H9 (cell line): ENCODE measurements around the gene CCDC194. TPM values are rescaled to one million over a fixed set of nuclear protein-coding genes. Genes with fewer than 3 reads are reported as not detected.

ENCODE experiments used
- DNase-seq: peaks from one replicate; pipeline ENCODE4 v3.0.0-alpha.2; 2017
- H2AFZ ChIP-seq: one replicate; pipeline ENCODE4 v1.6.1; 2013; ENCODE audit warnings: mild to moderate bottlenecking, low read length, control low read depth, moderate library complexity
- H2AK5ac ChIP-seq: 2 replicates; pipeline ENCODE4 v1.6.1; 2013; ENCODE audit warnings: low read length, control low read depth, mixed read lengths; ENCODE audit not compliant: insufficient read length
- H2BK120ac ChIP-seq: one replicate; pipeline ENCODE4 v1.6.1; 2013; ENCODE audit warnings: low read depth, mild to moderate bottlenecking, low read length, control low read depth, inconsistent platforms; ENCODE audit not compliant: poor library complexity, severe bottlenecking
- H2BK12ac ChIP-seq: 2 replicates; pipeline ENCODE4 v1.6.1; 2013; ENCODE audit warnings: low read length, control low read depth, mixed read lengths, low read depth; ENCODE audit not compliant: insufficient read length
- H2BK15ac ChIP-seq: 2 replicates; pipeline ENCODE4 v1.6.1; 2013; ENCODE audit warnings: low read depth, low read length, control low read depth
- H2BK20ac ChIP-seq: one replicate; pipeline ENCODE4 v1.6.1; 2013; ENCODE audit warnings: low read depth, mild to moderate bottlenecking, low read length, control low read depth, inconsistent platforms; ENCODE audit not compliant: poor library complexity, severe bottlenecking
- H2BK5ac ChIP-seq: 2 replicates; pipeline ENCODE4 v1.6.1; 2013; ENCODE audit warnings: low read length, control low read depth, mixed read lengths; ENCODE audit not compliant: insufficient read length
- H3K14ac ChIP-seq: 2 replicates; pipeline ENCODE4 v1.6.1; 2013; ENCODE audit warnings: low read length, control low read depth; ENCODE audit not compliant: insufficient read depth
- H3K18ac ChIP-seq: 2 replicates; pipeline ENCODE4 v1.6.1; 2013; ENCODE audit warnings: low read depth, mild to moderate bottlenecking, mixed read lengths, low read length, control low read depth; ENCODE audit not compliant: insufficient read length
- H3K23ac ChIP-seq: 2 replicates; pipeline ENCODE4 v1.6.1; 2013; ENCODE audit warnings: low read length, control low read depth, mixed read lengths, low read depth; ENCODE audit not compliant: insufficient read length
- H3K23me2 ChIP-seq: 2 replicates; pipeline ENCODE4 v1.6.1; 2013; ENCODE audit warnings: low read depth, mild to moderate bottlenecking, mixed read lengths, low read length, control low read depth; ENCODE audit not compliant: insufficient read length, poor library complexity, severe bottlenecking
- H3K27ac ChIP-seq: 2 replicates; pipeline ENCODE4 v1.5.1; 2013; ENCODE audit warnings: low read length, control low read depth, mixed read lengths, low read depth; ENCODE audit not compliant: insufficient read length
- H3K27me3 ChIP-seq: 2 replicates; pipeline ENCODE4 v1.6.1; 2013; ENCODE audit warnings: low read length, control low read depth, inconsistent platforms; ENCODE audit not compliant: insufficient read depth
- H3K4ac ChIP-seq: 2 replicates; pipeline ENCODE4 v1.6.1; 2013; ENCODE audit warnings: low read depth, mild to moderate bottlenecking, control low read depth, inconsistent platforms, low read length, moderate library complexity
- H3K4me1 ChIP-seq: 2 replicates; pipeline ENCODE4 v1.6.1; 2013; ENCODE audit warnings: low read length, control low read depth, inconsistent platforms; ENCODE audit not compliant: insufficient read depth
- H3K4me2 ChIP-seq: 2 replicates; pipeline ENCODE4 v1.6.1; 2013; ENCODE audit warnings: low read length, control low read depth, mixed read lengths; ENCODE audit not compliant: insufficient read length, insufficient read depth
- H3K56ac ChIP-seq: 2 replicates; pipeline ENCODE4 v1.6.1; 2013; ENCODE audit warnings: low read depth, mild to moderate bottlenecking, mixed read lengths, low read length, control low read depth; ENCODE audit not compliant: insufficient read length
- H3K79me1 ChIP-seq: 2 replicates; pipeline ENCODE4 v1.6.1; 2013; ENCODE audit warnings: low read depth, mild to moderate bottlenecking, moderate library complexity, low read length, control low read depth, inconsistent platforms; ENCODE audit not compliant: insufficient read depth, poor library complexity, severe bottlenecking
- H3K79me2 ChIP-seq: 2 replicates; pipeline ENCODE4 v1.6.1; 2013; ENCODE audit warnings: low read length, control low read depth, inconsistent platforms; ENCODE audit not compliant: insufficient read depth
- H3K9ac ChIP-seq: 2 replicates; pipeline ENCODE4 v1.6.1; 2013; ENCODE audit warnings: low read length, control low read depth, mixed read lengths; ENCODE audit not compliant: insufficient read length; ENCODE audit errors: extremely low read depth
- H3K9me3 ChIP-seq: one replicate; pipeline ENCODE4 v1.6.1; 2013; ENCODE audit warnings: low read depth, low read length, inconsistent platforms; ENCODE audit not compliant: control insufficient read depth
- H3T11ph ChIP-seq: one replicate; pipeline ENCODE4 v1.6.1; 2013; ENCODE audit warnings: mild to moderate bottlenecking, low read length, control low read depth, inconsistent platforms
- H4K20me1 ChIP-seq: one replicate; pipeline ENCODE4 v1.6.1; 2013; ENCODE audit not compliant: control insufficient read depth, insufficient read length, insufficient read depth
- H4K5ac ChIP-seq: 2 replicates; pipeline ENCODE4 v1.6.1; 2013; ENCODE audit warnings: low read depth, mild to moderate bottlenecking, mixed read lengths, low read length, control low read depth; ENCODE audit not compliant: insufficient read length
- H4K8ac ChIP-seq: replicated peaks from 2 replicates; pipeline ENCODE4 v1.6.1; 2013; ENCODE audit warnings: low read length, control low read depth, mixed read lengths, low read depth; ENCODE audit not compliant: insufficient read length
- H4K91ac ChIP-seq: 2 replicates; pipeline ENCODE4 v1.6.1; 2013; ENCODE audit warnings: low read depth, mild to moderate bottlenecking, moderate library complexity, mixed read lengths, low read length, control low read depth; ENCODE audit not compliant: insufficient read length
- H3K27ac Mint-ChIP-seq, 3 experiments: 2 replicates in 2 of 3; 3 replicates in 1 of 3; pipeline ENCODE4 v1.8.0; 2020 to 2021; ENCODE audit warnings: mixed read lengths in 3 of 3, mild to moderate bottlenecking in 1 of 3, moderate library complexity in 1 of 3
- H3K27me3 Mint-ChIP-seq: 2 replicates; pipeline ENCODE4 v1.8.0; 2021; ENCODE audit warnings: low read depth, mild to moderate bottlenecking, moderate library complexity, mixed read lengths
- H3K36me3 Mint-ChIP-seq, 3 experiments: 2 replicates in 2 of 3; 3 replicates in 1 of 3; pipeline ENCODE4 v1.8.0; 2020 to 2021; ENCODE audit warnings: low read depth in 3 of 3, mixed read lengths in 3 of 3; ENCODE audit not compliant: insufficient read depth in 1 of 3
- H3K4me1 Mint-ChIP-seq, 2 experiments: 2 replicates each; pipeline ENCODE4 v1.8.0; 2020; ENCODE audit warnings: mixed read lengths in 2 of 2
- H3K4me3 Mint-ChIP-seq, 2 experiments: 2 replicates in 1 of 2; 3 replicates in 1 of 2; pipeline ENCODE4 v1.8.0; 2020 to 2021; ENCODE audit warnings: mild to moderate bottlenecking in 2 of 2, mixed read lengths in 2 of 2, moderate library complexity in 1 of 2
- H3K9me3 Mint-ChIP-seq, 2 experiments: 2 replicates in 1 of 2; 3 replicates in 1 of 2; pipeline ENCODE4 v1.8.0; 2020; ENCODE audit warnings: mild to moderate bottlenecking in 2 of 2, mixed read lengths in 2 of 2, moderate library complexity in 1 of 2
- CTCF ChIP-seq: fragments of 200-600 bp; sonication (generic); conservative IDR thresholded peaks from 3 replicates; pipeline ENCODE4 v1.8.0; 2021; ENCODE audit warnings: antibody characterized with exemption, mild to moderate bottlenecking
- WGBS: extraction: QIAGEN DNeasy Blood & Tissue Kit; methylation state at CpG from one replicate; pipeline ENCODE4 v1.1.7; 2013; ENCODE audit warnings: missing lambda C conversion rate, low lambda C conversion rate, mixed read lengths; ENCODE audit not compliant: insufficient read length; ENCODE audit errors: extremely low coverage; 5-methylcytosine and 5-hydroxymethylcytosine counted together
- total RNA-seq: library from RNA; stranded (reverse); gene quantifications from 2 replicates; pipeline ENCODE4 v1.2.1, GENCODE V29; 2021

CCDC194 gene
- total RNA-seq, 1 experiment from 2014 or later = 0.68 TPM

- Mint-ChIP-seq H3K4me1 (peaks cover 13 to 14% of the 10 kb centered on the region in 2 experiments), H3K4me3 (no peak overlapping the region; a peak in 1 of 5 replicates), H3K27ac (peak overlapping the region in 1 of 3 experiments; percentile 39; a peak in 4 of 7 replicates), H3K9me3 (no peaks in the 10 kb centered on the region; a peak in 1 of 5 replicates), H3K27me3 (peaks cover 2% of the 10 kb centered on the region), H3K36me3 (no peaks in the 10 kb centered on the region)
- Histone ChIP-seq H3K27ac (no peak overlapping the region), H3K18ac (no peak overlapping the region), H2BK15ac (no peak overlapping the region), H3K79me1 (no peaks in the 10 kb centered on the region), H2BK20ac (no peak overlapping the region), H2AK5ac (no peak overlapping the region), H2BK5ac (no peak overlapping the region), H3K56ac (no peak overlapping the region), H3K14ac (no peak overlapping the region), H3K23ac (no peak overlapping the region), H2AFZ (no peak overlapping the region), H3K23me2 (no peaks in the 10 kb centered on the region), H3K4me2 (no peak overlapping the region), H3K27me3 (no peaks in the 10 kb centered on the region), H3K9ac (no peak overlapping the region), H2BK12ac (no peak overlapping the region), H4K5ac (no peak overlapping the region), H3K9me3 (no peaks in the 10 kb centered on the region), H3K4ac (no peak overlapping the region), H3T11ph (no peak overlapping the region), H2BK120ac (no peak overlapping the region), H3K4me1 (no peaks in the 10 kb centered on the region), H4K8ac (no peak overlapping the region), H4K91ac (no peak overlapping the region), H4K20me1 (no peaks in the 10 kb centered on the region), H3K79me2 (no peaks in the 10 kb centered on the region)
- TF ChIP-seq CTCF = no peak
- no CpG with 5 or more reads among the region's 8 CpGs for WGBS
- no peak for DNase-seq
These were observed 40.6 kb downstream of the CCDC194 start for GRCh38 chr19:17353386-17353785.
